ENCODE measurements around the gene NR2E1.

NR2E1 gene

DNA sequence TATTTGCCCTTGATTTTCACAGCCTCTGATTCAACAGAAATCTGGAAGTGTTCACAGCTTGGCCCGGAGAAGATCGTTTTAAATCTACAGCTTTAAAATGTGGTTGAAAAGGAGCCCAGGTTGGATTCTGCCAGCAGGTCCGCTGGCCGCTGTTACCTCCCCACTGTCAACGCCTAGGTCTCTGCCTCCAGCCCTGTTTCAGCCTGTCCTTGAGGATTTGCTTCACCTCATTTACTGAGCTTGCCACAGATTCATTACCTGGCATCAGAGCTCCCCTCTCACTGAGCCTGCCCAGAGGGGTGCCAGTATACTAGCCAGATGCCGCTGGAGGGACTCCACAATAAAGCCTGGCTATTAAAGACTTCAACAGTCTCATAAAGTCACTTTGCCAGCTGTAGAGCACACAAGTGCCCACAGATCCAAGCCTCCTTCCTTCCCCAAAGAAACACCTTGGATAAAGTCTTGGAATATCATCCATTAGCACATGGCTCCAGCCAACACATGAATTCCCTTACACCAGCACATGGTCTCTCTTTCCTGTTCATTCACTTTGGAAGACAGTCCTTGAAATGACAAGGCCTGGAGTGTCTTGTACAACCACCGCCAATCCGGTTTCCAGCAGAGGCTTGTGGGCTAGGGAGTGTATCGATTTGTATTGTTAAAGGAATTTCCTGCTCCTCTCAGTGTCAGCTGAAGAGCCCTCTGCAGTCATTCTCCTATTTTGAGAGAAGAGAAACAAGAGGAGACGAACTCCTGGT lies 9.5 kb upstream of the NR2E1 start:
- no peak for ATAC-seq

DNA sequence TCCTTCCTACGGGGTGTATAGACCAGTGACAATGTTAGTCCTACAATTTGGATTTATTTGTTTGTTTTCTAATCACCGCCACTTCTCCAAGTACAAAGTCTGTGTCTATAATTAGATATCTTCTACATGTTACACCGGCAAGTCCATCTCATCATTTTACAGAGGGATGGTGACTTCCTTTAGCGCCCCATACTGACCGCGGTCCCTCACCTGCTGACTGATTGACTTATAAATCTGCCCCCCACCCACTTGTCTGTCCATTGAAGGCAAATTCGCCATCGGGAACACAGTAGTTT lies 8.9 kb upstream of the NR2E1 start:
- no peak for ATAC-seq

DNA sequence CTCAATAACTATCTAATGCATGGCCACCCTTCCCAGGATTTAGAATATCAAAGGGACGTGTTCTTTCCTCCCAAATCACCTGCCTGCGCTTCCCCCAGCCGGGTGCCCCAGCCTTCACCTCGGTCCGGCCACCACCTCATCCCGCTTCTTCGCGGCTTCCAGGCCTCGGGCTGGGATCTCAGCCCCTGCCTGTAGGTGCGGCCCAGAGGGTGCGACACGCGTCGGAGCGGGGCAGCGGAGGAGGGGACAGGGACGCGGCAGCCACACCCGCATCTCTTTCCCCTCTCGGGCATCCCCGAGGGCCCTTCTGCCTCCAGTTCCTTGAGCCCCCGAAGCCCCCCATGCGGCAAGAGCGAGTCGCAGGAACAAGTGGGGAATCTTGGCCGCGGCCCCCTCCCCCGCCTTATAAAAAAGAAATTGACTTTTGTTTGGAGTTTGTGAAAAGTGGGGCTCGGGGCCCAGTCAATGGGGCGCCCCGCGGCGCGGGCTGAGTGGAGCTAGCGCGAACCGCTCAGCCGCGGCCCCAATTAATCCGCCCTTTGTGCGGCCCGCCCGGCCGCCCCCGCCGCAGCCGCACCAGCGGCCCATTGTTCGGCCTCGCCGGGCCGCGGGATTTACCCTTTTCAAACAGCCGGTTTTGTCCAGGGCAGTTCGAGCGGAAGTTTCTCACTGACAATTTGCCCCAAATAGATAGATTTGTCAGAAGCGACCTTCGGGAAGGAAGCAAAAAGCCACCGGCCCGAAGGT lies 8.4 kb upstream of the NR2E1 start:
- no peak for ATAC-seq

DNA sequence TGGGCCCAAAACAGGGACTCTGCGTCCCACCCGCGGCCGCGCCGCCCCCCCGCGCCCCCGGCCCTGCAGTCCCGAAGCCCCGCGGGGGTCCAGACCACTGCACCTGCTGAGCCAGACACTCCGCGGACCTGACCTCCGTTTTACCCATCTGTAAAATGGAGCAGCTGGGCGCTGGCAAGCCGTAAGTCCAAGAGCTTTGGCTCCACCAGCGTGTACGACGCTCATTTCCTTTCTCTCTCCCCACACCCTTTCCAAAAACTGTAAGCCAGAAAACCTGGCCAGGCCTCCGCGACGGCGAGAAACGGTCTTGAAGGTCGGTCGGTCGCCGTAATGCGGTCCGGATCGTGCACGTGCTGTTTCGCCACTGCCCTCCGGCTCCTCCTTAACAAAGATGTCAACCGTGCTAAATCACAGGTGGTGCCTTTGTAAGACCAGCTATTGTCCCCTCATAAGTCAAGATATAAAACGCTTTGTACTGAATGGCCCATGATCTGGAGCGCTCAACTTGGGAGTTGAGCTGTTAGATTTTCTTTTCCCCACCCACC lies 7.8 kb upstream of the NR2E1 start:
- no peak for ATAC-seq

DNA sequence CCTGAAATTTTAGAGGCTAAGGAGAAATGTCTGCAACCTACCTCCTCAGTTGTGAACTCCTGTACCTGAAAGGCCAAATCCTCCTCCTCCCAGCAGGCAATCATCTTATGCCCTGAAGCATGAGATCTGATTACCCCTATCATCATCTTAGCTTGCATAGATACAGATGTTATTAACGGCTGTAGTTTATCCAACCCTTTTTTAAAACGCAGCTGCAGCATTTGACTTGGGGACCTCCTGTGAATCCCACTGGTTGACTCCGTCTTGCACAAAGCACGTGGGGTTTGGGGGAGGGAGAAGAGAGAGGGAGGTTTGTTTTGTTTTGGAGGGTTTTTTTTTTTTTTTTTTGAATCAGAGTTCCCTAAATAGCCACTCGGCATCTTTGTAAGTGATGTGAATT lies 5.8 kb upstream of the NR2E1 start:
- ATAC-seq, result no peak

- no peak for ATAC-seq
These were observed 4.0 kb upstream of the NR2E1 start for GRCh38 chr6:108161724-108162282.

- no peak for ATAC-seq
These were observed 2.6 kb upstream of the NR2E1 start for GRCh38 chr6:108163267-108163643.

- no peak for ATAC-seq
These were observed 1.9 kb upstream of the NR2E1 start for GRCh38 chr6:108163644-108164542.

DNA sequence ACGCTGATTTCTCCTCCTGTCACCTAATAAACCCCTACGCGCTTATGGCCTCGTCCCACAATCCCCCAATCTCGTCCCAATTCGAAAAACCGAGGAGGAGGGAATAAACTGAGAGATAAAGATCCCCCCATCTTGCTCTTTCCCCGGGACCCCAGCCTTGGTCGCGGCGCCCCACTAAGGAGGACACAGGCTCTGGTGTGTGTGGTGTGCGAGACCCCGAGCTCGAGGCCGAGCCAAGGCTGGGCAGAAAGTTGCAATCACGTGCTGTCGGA lies 1.3 kb upstream of the NR2E1 start:
- no peak for ATAC-seq

DNA sequence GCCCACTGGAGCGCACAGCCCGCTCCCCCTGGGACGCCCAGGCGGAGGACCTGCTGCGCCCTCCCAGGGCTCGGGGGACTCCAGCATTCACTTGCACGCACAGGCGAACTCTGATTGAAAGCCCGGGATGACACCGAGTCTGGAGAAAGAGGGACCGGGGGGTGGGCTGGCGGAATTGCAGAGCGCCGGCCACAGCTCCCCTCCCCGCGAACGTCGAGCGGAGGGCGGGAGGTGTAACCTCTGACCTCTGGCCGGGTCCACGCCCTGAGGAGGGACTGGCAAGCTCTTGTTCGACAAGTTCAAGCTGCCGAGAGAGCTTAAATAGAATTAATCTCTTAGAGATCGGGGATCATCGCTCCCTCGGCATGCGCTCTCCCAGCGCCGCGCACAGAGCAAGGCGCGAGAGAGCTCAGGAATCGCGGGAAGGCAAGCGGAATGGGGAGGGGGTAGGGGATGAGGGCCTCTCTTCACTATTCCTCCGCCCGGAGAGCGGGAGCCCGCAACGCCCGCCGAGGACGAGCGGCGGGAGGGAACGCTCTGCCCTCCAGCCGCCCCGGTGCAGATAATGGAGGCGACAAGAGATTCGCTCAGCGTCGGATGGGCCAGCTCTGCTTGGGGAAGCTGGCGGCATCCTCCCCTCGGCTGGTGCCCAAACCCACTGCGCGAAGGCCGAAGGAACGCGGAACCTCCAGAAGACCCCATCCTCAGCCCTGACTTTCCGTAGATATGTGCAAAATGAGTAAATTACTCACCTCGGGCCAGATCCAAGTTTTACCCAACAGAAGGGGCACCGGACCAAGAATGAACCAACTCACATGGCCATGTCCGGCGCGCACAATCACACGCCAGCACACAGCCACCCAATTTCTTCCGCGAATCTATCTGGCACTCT lies 761 bp upstream of the NR2E1 start:
- ATAC-seq, result no peak

GRCh38 chr6:108166664-108167448 lies 1.0 kb downstream of the NR2E1 start:
- ATAC-seq, result no peak

DNA sequence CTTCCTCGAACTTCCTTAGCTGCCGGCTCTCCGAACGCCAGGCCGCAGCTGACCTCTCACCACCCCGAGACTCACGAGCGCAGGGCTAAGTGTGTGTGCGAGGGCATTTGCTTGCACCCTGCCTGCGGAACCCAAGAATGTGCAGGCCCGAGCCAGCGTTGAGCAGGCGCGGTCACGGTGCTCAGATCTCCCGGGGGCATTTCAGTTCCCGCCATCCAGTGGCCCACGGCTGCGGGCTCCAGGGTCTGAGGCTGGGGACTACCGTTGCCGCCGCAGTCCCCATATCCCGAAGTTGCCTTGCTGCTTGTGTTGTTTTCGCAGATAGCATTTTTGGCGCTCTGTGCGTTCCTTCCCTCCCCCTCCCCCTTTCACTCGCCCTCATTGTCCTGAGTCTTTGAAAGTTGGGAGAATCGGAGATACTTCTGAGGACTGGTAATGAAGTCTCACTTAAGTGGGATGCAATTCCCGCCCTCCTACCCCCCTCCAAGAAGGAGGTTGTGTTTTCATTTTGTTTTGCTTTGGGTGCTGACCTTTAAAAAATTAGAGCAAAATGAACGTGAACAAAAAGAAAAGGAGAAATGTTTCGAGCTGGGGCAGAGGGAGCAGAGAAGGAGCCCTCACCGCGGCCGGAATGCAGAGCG lies 1.7 kb downstream of the NR2E1 start:
- no peak for ATAC-seq

- ATAC-seq, result peak in 1 of 2 donors; percentile 11
These were observed 2.3 kb downstream of the NR2E1 start for GRCh38 chr6:108168090-108168463.

GRCh38 chr6:108168501-108169463 lies 3.0 kb downstream of the NR2E1 start:
- peak; percentile 34 to 35 for ATAC-seq

- ATAC-seq, result no peak
These were observed 3.9 kb downstream of the NR2E1 start for GRCh38 chr6:108169464-108170331.

GRCh38 chr6:108170332-108171290 lies 4.8 kb downstream of the NR2E1 start:
- no peak for ATAC-seq

GRCh38 chr6:108171291-108171917 lies 5.6 kb downstream of the NR2E1 start:
- ATAC-seq, result no peak
